Karpas-422 (cell line): ENCODE measurements around the gene OVCH1. TPM values are rescaled to one million over a fixed set of nuclear protein-coding genes. Genes with fewer than 3 reads are reported as not detected.
"Not testable (repeated sequence)": the region's sequence is repeated elsewhere in the genome, so short reads cannot be mapped to it uniquely, and the experiment has no call there.

Experiments used
- DNase-seq: peaks from one replicate; pipeline ENCODE4 v3.0.0-alpha.2; 2015
- H2AFZ ChIP-seq: fragments of 200-600 bp; sonication (generic); 2 replicates; pipeline ENCODE4 v1.6.1; 2014; ENCODE audit warnings: antibody characterized with exemption, low read length, mixed read lengths
- H3K27ac ChIP-seq: fragments of 200-600 bp; sonication (generic); 2 replicates; pipeline ENCODE4 v1.5.1; 2014; ENCODE audit warnings: mild to moderate bottlenecking, low read length, moderate library complexity
- H3K27me3 ChIP-seq: fragments of 200-600 bp; sonication (generic); 2 replicates; pipeline ENCODE4 v1.6.1; 2014; ENCODE audit warnings: low read length, mixed read lengths
- H3K36me3 ChIP-seq: fragments of 200-600 bp; sonication (generic); 2 replicates; pipeline ENCODE4 v1.6.1; 2014; ENCODE audit warnings: low read length, mixed read lengths; ENCODE audit not compliant: insufficient read depth
- H3K4me1 ChIP-seq: fragments of 200-600 bp; sonication (generic); 2 replicates; pipeline ENCODE4 v1.6.1; 2014; ENCODE audit warnings: mild to moderate bottlenecking, low read length, mixed read lengths
- H3K4me2 ChIP-seq: fragments of 200-600 bp; sonication (generic); 2 replicates; pipeline ENCODE4 v1.6.1; 2014; ENCODE audit warnings: low read length, low read depth, mild to moderate bottlenecking; ENCODE audit not compliant: poor library complexity, severe bottlenecking
- H3K4me3 ChIP-seq: fragments of 200-600 bp; sonication (generic); 2 replicates; pipeline ENCODE4 v1.5.1; 2014; ENCODE audit warnings: mild to moderate bottlenecking, antibody characterized with exemption, low read length, mixed read lengths
- H3K79me2 ChIP-seq: fragments of 200-600 bp; sonication (generic); 2 replicates; pipeline ENCODE4 v1.6.1; 2014; ENCODE audit warnings: mild to moderate bottlenecking, low read length, mixed read lengths
- H3K9ac ChIP-seq: fragments of 200-600 bp; sonication (generic); 2 replicates; pipeline ENCODE4 v1.6.0; 2014; ENCODE audit warnings: low read length
- H3K9me2 ChIP-seq: fragments of 200-600 bp; sonication (generic), shearing (Covaris generic); replicated peaks from 2 replicates; pipeline ENCODE4 v1.6.0; 2014; ENCODE audit warnings: mild to moderate bottlenecking, low read length, moderate library complexity; ENCODE audit not compliant: insufficient read depth
- H3K9me3 ChIP-seq: fragments of 300-700, 200-600 bp; sonication (generic); 2 replicates; pipeline ENCODE4 v1.6.1; 2014; ENCODE audit warnings: low read length, mixed read lengths
- H4K20me1 ChIP-seq: fragments of 200-600 bp; sonication (generic); 2 replicates; pipeline ENCODE4 v1.6.1; 2014; ENCODE audit warnings: mild to moderate bottlenecking, antibody characterized with exemption, low read length, low read depth; ENCODE audit not compliant: insufficient read depth
- total RNA-seq: library from RNA; depleted of rRNA; stranded (reverse); fragments of >200 nt; shearing (Covaris generic); gene quantifications from 2 replicates; pipeline ENCODE4 v1.2.3, GENCODE V29; 2014; ENCODE audit warnings: low replicate concordance

The OVCH1 gene
- total RNA-seq, 1 experiment from 2014 or later: not detected

- H2AFZ ChIP-seq: no peak overlapping the region
- H3K9me3 ChIP-seq: no peaks in the 10 kb centered on the region
- H3K27ac ChIP-seq: no peak overlapping the region
- no peaks in the 10 kb centered on the region for H3K4me1 ChIP-seq
- H3K4me3 ChIP-seq: no peak overlapping the region
- no peak for DNase-seq
- no peaks in the 10 kb centered on the region for H3K27me3 ChIP-seq
- no peaks in the 10 kb centered on the region for H3K36me3 ChIP-seq
- no peaks in the 10 kb centered on the region for H3K79me2 ChIP-seq
- H3K9me2 ChIP-seq: no peaks in the 10 kb centered on the region
- no peaks in the 10 kb centered on the region for H4K20me1 ChIP-seq
- no peak overlapping the region for H3K4me2 ChIP-seq
- H3K9ac ChIP-seq: no peak overlapping the region
Measured at GRCh38 chr12:29439506-29439905, 58.0 kb downstream of the OVCH1 start.

GRCh38 chr12:29438752-29439408, 58.6 kb downstream of the OVCH1 start:
- H3K4me2 ChIP-seq: no peak overlapping the region
- no peaks in the 10 kb centered on the region for H3K79me2 ChIP-seq
- H3K27me3 ChIP-seq: no peaks in the 10 kb centered on the region
- no peaks in the 10 kb centered on the region for H3K36me3 ChIP-seq
- no peaks in the 10 kb centered on the region for H4K20me1 ChIP-seq
- no peak overlapping the region for H2AFZ ChIP-seq
- no peak for DNase-seq
- no peak overlapping the region for H3K9ac ChIP-seq
- H3K4me1 ChIP-seq: no peaks in the 10 kb centered on the region
- no peak overlapping the region for H3K4me3 ChIP-seq
- no peak overlapping the region for H3K27ac ChIP-seq
- H3K9me3 ChIP-seq: no peaks in the 10 kb centered on the region
- H3K9me2 ChIP-seq: no peaks in the 10 kb centered on the region

GRCh38 chr12:29437575-29437974, 59.9 kb downstream of the OVCH1 start:
- DNase-seq: no peak
- no peaks in the 10 kb centered on the region for H3K9me2 ChIP-seq
- H3K4me1 ChIP-seq: no peaks in the 10 kb centered on the region
- H4K20me1 ChIP-seq: no peaks in the 10 kb centered on the region
- no peaks in the 10 kb centered on the region for H3K36me3 ChIP-seq
- H3K79me2 ChIP-seq: no peaks in the 10 kb centered on the region
- H3K9me3 ChIP-seq: no peaks in the 10 kb centered on the region
- no peaks in the 10 kb centered on the region for H3K27me3 ChIP-seq
- H3K9ac ChIP-seq: no peak overlapping the region
- H2AFZ ChIP-seq: no peak overlapping the region
- H3K4me3 ChIP-seq: no peak overlapping the region
- H3K4me2 ChIP-seq: no peak overlapping the region
- no peak overlapping the region for H3K27ac ChIP-seq

GRCh38 chr12:29436815-29437214, 60.7 kb downstream of the OVCH1 start:
- not testable (repeated sequence) for H3K9ac ChIP-seq, H3K27ac ChIP-seq, H3K9me2 ChIP-seq, H2AFZ ChIP-seq, H3K9me3 ChIP-seq, H3K36me3 ChIP-seq, H3K79me2 ChIP-seq, H3K27me3 ChIP-seq, DNase-seq, H4K20me1 ChIP-seq, H3K4me2 ChIP-seq, H3K4me1 ChIP-seq, H3K4me3 ChIP-seq

DNA sequence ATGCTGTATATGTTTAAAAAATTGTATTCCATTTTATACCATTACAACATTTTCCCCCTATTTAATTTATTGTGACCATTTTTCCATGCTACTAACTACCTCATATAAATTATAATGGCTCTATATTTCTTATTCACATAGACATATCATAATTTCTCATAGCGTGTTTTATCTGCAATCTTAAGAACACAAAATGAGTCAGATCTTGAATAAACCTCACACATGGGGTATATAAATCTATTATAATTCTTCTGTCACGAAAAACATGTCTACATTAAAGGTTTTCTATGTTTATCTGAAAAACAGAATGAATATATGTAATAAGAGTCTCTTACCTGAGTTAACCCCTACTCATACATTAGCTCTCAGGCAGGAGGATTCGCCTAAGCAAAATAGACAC, 66.0 kb downstream of the OVCH1 start:
- H3K9me2 ChIP-seq: no peaks in the 10 kb centered on the region

DNA sequence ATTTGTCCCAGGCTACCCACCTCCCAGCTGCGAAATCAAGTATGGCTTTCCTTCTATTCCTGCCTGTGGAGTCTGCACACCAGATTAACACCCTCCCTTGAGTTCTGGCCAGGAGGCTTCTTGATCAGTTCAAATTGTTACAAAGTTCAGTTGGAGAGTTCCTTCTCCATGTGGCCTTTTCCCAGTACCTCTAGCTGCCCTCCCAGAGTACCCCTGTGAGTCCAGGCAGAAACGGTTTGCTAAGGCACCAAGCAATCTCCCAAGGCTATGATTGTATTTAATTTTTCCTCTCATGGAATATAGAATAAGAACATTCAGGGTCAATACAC, 66.8 kb downstream of the OVCH1 start:
- H3K79me2 ChIP-seq: no peaks in the 10 kb centered on the region
- H3K4me3 ChIP-seq: no peak overlapping the region
- no peak for DNase-seq
- no peaks in the 10 kb centered on the region for H3K4me1 ChIP-seq
- no peak overlapping the region for H3K27ac ChIP-seq
- H2AFZ ChIP-seq: no peak overlapping the region
- no peaks in the 10 kb centered on the region for H3K27me3 ChIP-seq
- H3K9me3 ChIP-seq: no peaks in the 10 kb centered on the region
- no peaks in the 10 kb centered on the region for H3K9me2 ChIP-seq
- no peaks in the 10 kb centered on the region for H4K20me1 ChIP-seq
- H3K36me3 ChIP-seq: no peaks in the 10 kb centered on the region
- H3K9ac ChIP-seq: no peak overlapping the region
- H3K4me2 ChIP-seq: no peak overlapping the region

More for the DNA sequence above, 66.0 kb downstream of the OVCH1 start:
- no peaks in the 10 kb centered on the region for H3K9me3 ChIP-seq
- H3K79me2 ChIP-seq: no peaks in the 10 kb centered on the region
- H4K20me1 ChIP-seq: no peaks in the 10 kb centered on the region
- no peak overlapping the region for H3K27ac ChIP-seq
- no peaks in the 10 kb centered on the region for H3K4me1 ChIP-seq
- H3K9ac ChIP-seq: no peak overlapping the region
- H3K4me2 ChIP-seq: no peak overlapping the region
- DNase-seq: no peak
- no peak overlapping the region for H2AFZ ChIP-seq
- no peaks in the 10 kb centered on the region for H3K27me3 ChIP-seq
- no peak overlapping the region for H3K4me3 ChIP-seq
- H3K36me3 ChIP-seq: no peaks in the 10 kb centered on the region

DNA sequence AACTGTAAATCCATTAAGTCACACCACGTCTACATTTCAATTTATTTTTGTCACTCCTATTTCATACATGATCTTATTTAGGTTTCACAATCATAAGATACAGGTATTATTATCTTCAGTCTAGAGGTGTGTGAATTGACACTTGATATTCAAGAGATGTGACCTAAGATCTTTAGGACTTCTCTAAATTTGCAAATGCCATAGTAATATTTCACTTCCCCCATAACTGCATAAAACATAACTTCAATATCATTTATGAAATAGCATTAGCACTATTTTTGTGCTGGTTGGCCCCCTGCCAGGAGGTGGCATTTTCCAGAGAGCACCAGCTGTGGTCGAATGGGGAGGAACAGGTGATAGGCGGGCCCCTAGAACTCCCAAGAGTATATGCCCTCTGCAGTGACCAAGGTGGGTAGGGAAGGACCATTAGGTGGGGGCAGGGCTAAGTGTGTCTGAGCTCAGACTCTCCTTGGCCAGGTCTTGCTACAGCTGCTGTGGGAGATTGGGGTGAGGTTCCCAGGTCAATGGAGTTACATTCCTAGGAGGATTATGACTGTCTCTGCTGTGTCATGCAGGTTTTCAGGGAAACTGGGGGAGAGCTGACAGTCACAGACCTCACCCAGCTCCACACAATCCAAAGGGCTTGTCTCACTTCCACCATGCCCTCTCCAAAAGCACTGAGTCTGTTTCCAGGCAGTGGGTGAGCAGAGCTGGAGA, 67.3 kb downstream of the OVCH1 start:
- Histone ChIP-seq H3K79me2 (no peaks in the 10 kb centered on the region), H3K9ac (no peak overlapping the region)

GRCh38 chr12:29428633-29429032, 68.9 kb downstream of the OVCH1 start:
- H3K9ac ChIP-seq: no peak overlapping the region
- no peak overlapping the region for H3K27ac ChIP-seq
- DNase-seq: no peak
- no peaks in the 10 kb centered on the region for H3K79me2 ChIP-seq
- no peak overlapping the region for H3K4me2 ChIP-seq
- H3K9me2 ChIP-seq: no peaks in the 10 kb centered on the region
- H3K27me3 ChIP-seq: no peaks in the 10 kb centered on the region
- H3K4me1 ChIP-seq: no peaks in the 10 kb centered on the region
- H3K36me3 ChIP-seq: no peaks in the 10 kb centered on the region
- H4K20me1 ChIP-seq: no peaks in the 10 kb centered on the region
- H2AFZ ChIP-seq: no peak overlapping the region
- no peaks in the 10 kb centered on the region for H3K9me3 ChIP-seq
- no peak overlapping the region for H3K4me3 ChIP-seq

More for the DNA sequence above, 67.3 kb downstream of the OVCH1 start:
- Histone ChIP-seq H3K27me3 (no peaks in the 10 kb centered on the region), H3K4me2 (no peak overlapping the region), H3K4me1 (no peaks in the 10 kb centered on the region), H3K4me3 (no peak overlapping the region), H3K36me3 (no peaks in the 10 kb centered on the region), H4K20me1 (no peaks in the 10 kb centered on the region), H3K27ac (no peak overlapping the region), H2AFZ (no peak overlapping the region), H3K9me2 (no peaks in the 10 kb centered on the region), H3K9me3 (no peaks in the 10 kb centered on the region)
- no peak for DNase-seq
